A549 (cell line): ENCODE measurements around the gene CHMP4A.

ENCODE experiments used
- CEBPB ChIP-seq, 2 experiments: fragments of >200 bp in 1 of 2; sonication (Bioruptor Twin) in 1 of 2; formaldehyde crosslinking in 1 of 2; IDR thresholded peaks; 2 replicates each; pipeline ENCODE4 v1.6.1; 2012 to 2016
- KDM1A ChIP-seq: fragments of 200-600 bp; sonication (generic); IDR thresholded peaks from 2 replicates; pipeline ENCODE4 v1.6.1; 2016; ENCODE audit warnings: low read depth, mild to moderate bottlenecking
- MYC ChIP-seq: IDR thresholded peaks from 2 replicates; pipeline ENCODE4 v1.6.1; 2012; ENCODE audit warnings: mild to moderate bottlenecking, inconsistent platforms, low read length, improper control_type of control experiment, borderline replicate concordance
- ZFP36 ChIP-seq: fragments of 450-650 bp; IDR thresholded peaks from 2 replicates; pipeline ENCODE4 v1.6.1; 2014; ENCODE audit warnings: borderline replicate concordance; ENCODE audit not compliant: partially characterized antibody
- TF ChIP-seq, protein P1 (sequence below): IDR thresholded peaks from 2 replicates; pipeline ENCODE4 v1.6.1; 2012

DNA sequence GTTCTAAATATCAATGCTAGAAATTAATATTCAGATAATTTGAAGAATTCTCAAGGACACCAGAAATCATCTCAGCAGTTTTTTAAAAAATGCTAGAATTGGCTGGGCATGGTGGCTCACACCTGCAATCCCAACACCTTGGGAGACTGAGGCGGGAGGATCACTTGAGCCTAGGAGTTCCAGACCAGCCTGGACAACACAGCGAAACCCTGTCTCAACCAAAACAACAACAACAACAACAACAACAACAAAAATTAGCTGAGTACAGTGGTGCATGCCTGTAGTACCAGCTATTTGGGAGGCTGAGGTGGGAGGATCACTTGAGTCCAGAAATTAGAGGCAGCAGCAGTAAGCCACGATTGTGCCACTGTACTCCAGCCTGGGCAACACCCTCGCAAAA, 5.8 kb upstream of the CHMP4A start:
- TF ChIP-seq CEBPB (IDR thresholded peaks at IDR 0.05) (no peak), KDM1A (no peak), MYC (no peak), ZFP36 (no peak)
- TF ChIP-seq, protein P1, sequence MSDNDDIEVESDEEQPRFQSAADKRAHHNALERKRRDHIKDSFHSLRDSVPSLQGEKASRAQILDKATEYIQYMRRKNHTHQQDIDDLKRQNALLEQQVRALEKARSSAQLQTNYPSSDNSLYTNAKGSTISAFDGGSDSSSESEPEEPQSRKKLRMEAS: no peak
